ENCODE results near the gene SDS.

GRCh38 chr12:113436993-113437728 lies 33.5 kb upstream of the SDS start:
- TF ChIP-seq GATA2 (IDR thresholded peaks at IDR 0.05; ENCODE audit: low read depth, low read length) (no peak), GATA3 (IDR thresholded peaks at IDR 0.05; ENCODE audit: low read depth, low read length) (no peak)

Data from SH-SY5Y (cell line).